HG03442 (cell line): ENCODE measurements around the gene PTPN14.
"Not testable (repeated sequence)": the region's sequence is repeated elsewhere in the genome, so short reads cannot be mapped to it uniquely, and the experiment has no call there.

Experiments
- ATAC-seq: cut with Tn5 transposase; IDR thresholded peaks from one replicate; pipeline ENCODE4 v1.9.1; 2021; ENCODE audit warnings: mild to moderate bottlenecking, moderate library complexity; ENCODE audit not compliant: unreplicated experiment

The PTPN14 gene

GRCh38 chr1:214551436-214552173 lies at the start of gene PTPN14:
Gene PTPN14, minus strand, starts transcription at chr1:214551602. Its CDS starts 86,799 bp downstream, at chr1:214464803.
- ATAC-seq = no peak

GRCh38 chr1:214593158-214593557 lies 41.8 kb upstream of the PTPN14 start:
- no peak for ATAC-seq

- not testable (repeated sequence) for ATAC-seq
Measured at GRCh38 chr1:214591918-214592317, 40.5 kb upstream of the PTPN14 start.

- ATAC-seq = no peak
Measured at GRCh38 chr1:214590696-214591095, 39.3 kb upstream of the PTPN14 start.

GRCh38 chr1:214588963-214589597 lies 37.7 kb upstream of the PTPN14 start:
- no peak for ATAC-seq

- no peak for ATAC-seq
Measured at GRCh38 chr1:214587165-214587564, 35.8 kb upstream of the PTPN14 start.

GRCh38 chr1:214586621-214587020 lies 35.2 kb upstream of the PTPN14 start:
- ATAC-seq = no peak

GRCh38 chr1:214584805-214585766 lies 33.7 kb upstream of the PTPN14 start:
- peak; percentile 87 for ATAC-seq

GRCh38 chr1:214583824-214584554 lies 32.6 kb upstream of the PTPN14 start:
- no peak for ATAC-seq

GRCh38 chr1:214583113-214583512 lies 31.7 kb upstream of the PTPN14 start:
- no peak for ATAC-seq

- ATAC-seq = no peak
Measured at GRCh38 chr1:214582289-214582891, 31.0 kb upstream of the PTPN14 start.

- no peak for ATAC-seq
Measured at GRCh38 chr1:214581785-214582184, 30.4 kb upstream of the PTPN14 start.

- no peak for ATAC-seq
Measured at GRCh38 chr1:214579183-214579582, 27.8 kb upstream of the PTPN14 start.

- ATAC-seq = not testable (repeated sequence)
Measured at GRCh38 chr1:214576120-214576519, 24.7 kb upstream of the PTPN14 start.

GRCh38 chr1:214574598-214575411 lies 23.4 kb upstream of the PTPN14 start:
- ATAC-seq = no peak

- no peak for ATAC-seq
Measured at GRCh38 chr1:214573386-214574318, 22.2 kb upstream of the PTPN14 start.

- no peak for ATAC-seq
Measured at GRCh38 chr1:214571281-214571680, 19.9 kb upstream of the PTPN14 start.

GRCh38 chr1:214570442-214570841 lies 19.0 kb upstream of the PTPN14 start:
- no peak for ATAC-seq
